Activated T-cell treated with anti-CD3 and anti-CD28 coated beads, Interleukin-2, amount 50 U/mL, for 72 hours (primary cell): ENCODE measurements around the gene ARL3. TPM values are rescaled to one million over a fixed set of nuclear protein-coding genes. Genes with fewer than 3 reads are reported as not detected.
A peak's percentile ranks its signal among the peaks of the same experiment; 100 is the strongest.

ENCODE experiments used
- ATAC-seq, 2 donors: fragments of 150-1000 bp; cut with Tn5 transposase; replicated peaks in 1 of 2; 2 replicates each; pipeline ENCODE4 v1.10.0; 2021; ENCODE audit warnings: moderate library complexity in 2 of 2, mild to moderate bottlenecking in 1 of 2
- DNase-seq, 2 donors: peaks; one replicate each; pipeline ENCODE4 v3.0.0; 2021 to 2022; ENCODE audit warnings: mixed read lengths in 1 of 2
- H3K27ac Mint-ChIP-seq: one replicate; pipeline ENCODE4 v1.8.0; 2022; ENCODE audit warnings: mild to moderate bottlenecking, moderate library complexity, mixed read lengths
- H3K27me3 Mint-ChIP-seq: one replicate; pipeline ENCODE4 v1.8.0; 2022; ENCODE audit warnings: low read depth, mixed read lengths
- H3K36me3 Mint-ChIP-seq, 2 donors: one replicate each; pipeline ENCODE4 v1.8.0; 2022; ENCODE audit warnings: mixed read lengths in 2 of 2, mild to moderate bottlenecking in 1 of 2; ENCODE audit not compliant: insufficient read depth in 2 of 2
- H3K4me1 Mint-ChIP-seq: one replicate; pipeline ENCODE4 v1.8.0; 2022; ENCODE audit warnings: low read depth, mixed read lengths
- H3K4me3 Mint-ChIP-seq, 2 donors: one replicate each; pipeline ENCODE4 v1.8.0; 2022; ENCODE audit warnings: mild to moderate bottlenecking in 2 of 2, mixed read lengths in 2 of 2, moderate library complexity in 2 of 2
- H3K9me3 Mint-ChIP-seq, 2 donors: one replicate each; pipeline ENCODE4 v1.8.0; 2022; ENCODE audit warnings: mixed read lengths in 2 of 2
- total RNA-seq, 2 donors: library from RNA; stranded (reverse); gene quantifications; one replicate each; pipeline ENCODE4 v1.2.3, GENCODE V29; 2022

ARL3 gene
- total RNA-seq, 2 donors from 2014 or later = 8.0 to 8.7 TPM

- DNase-seq (no peak), ATAC-seq (no peak)
- Mint-ChIP-seq H3K27me3 (no peaks in the 10 kb centered on the region), H3K27ac (peak overlapping the region; percentile 22), H3K4me1 (peaks cover 76% of the 10 kb centered on the region), H3K36me3 (peaks cover 9 to 13% of the 10 kb centered on the region in 2 donors), H3K4me3 (peak overlapping the region; percentile 83 to 89), H3K9me3 (no peaks in the 10 kb centered on the region)
These were observed 65.8 kb downstream of the ARL3 start for GRCh38 chr10:102648269-102648888.

GRCh38 chr10:102647443-102648268 is 66.5 kb downstream of the ARL3 start:
- H3K4me3 Mint-ChIP-seq = peak overlapping the region; percentile 83 to 89
- no peaks in the 10 kb centered on the region for H3K27me3 Mint-ChIP-seq
- peaks cover 69% of the 10 kb centered on the region for H3K4me1 Mint-ChIP-seq
- ATAC-seq (no peak), DNase-seq (no peak)
- no peaks in the 10 kb centered on the region for H3K9me3 Mint-ChIP-seq
- H3K27ac Mint-ChIP-seq = peak overlapping the region; percentile 30
- H3K36me3 Mint-ChIP-seq = peaks cover 9 to 11% of the 10 kb centered on the region in 2 donors

GRCh38 chr10:102646610-102647442 is 67.4 kb downstream of the ARL3 start:
- peaks cover 9% of the 10 kb centered on the region in 2 donors for H3K36me3 Mint-ChIP-seq

DNA sequence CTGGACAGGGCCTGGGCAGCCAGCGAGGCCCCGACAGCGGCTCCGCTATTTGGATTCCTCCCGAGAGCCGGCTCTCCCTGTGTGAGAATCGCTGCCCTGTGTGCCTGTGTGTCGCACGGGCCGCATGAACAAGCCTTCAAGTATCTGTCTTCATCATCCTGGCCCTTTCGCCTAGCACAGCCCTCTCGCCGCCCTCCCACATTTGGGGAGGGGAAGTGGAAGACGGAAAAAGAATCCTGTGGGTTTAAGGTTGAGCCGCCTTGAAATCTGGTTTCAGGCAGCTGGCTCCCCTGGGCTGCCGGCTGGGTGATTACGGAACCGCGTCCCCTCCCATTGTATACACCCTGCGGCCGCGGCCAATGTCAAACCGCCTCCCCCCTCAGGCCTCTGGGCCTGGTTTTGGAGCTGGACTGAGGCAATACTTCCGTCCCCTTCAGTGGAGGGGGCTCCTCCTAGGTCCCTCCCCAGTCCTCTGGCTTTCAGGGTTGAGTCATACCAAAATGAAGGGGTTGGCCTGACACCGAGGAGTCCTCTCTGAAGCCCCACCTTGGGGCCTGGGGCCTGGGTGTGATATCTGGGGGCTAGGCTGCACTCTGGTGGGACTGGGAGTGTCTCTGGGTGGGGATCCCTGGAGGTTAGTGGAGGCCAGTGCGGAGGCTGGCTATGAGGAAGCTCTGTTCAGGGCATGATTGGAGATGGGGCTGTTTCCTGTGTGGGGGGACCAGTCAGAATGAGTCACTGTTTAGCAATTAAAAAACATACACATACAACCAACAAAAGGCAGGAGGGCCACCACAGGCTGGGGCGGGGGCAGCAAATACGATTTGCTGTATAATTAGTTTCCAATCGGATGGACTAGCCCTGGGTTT is 68.2 kb downstream of the ARL3 start:
- peak; percentile 61 to 62 for ATAC-seq
- H3K9me3 Mint-ChIP-seq = no peaks in the 10 kb centered on the region
- H3K27ac Mint-ChIP-seq = peak overlapping the region; percentile 89
- peak overlapping the region; percentile 83 to 89 for H3K4me3 Mint-ChIP-seq
- DNase-seq = peak; percentile 81 to 86
- no peaks in the 10 kb centered on the region for H3K27me3 Mint-ChIP-seq
- peaks cover 59% of the 10 kb centered on the region for H3K4me1 Mint-ChIP-seq
- peaks cover 9% of the 10 kb centered on the region in 2 donors for H3K36me3 Mint-ChIP-seq

More at GRCh38 chr10:102646610-102647442, 67.4 kb downstream of the ARL3 start:
- no peaks in the 10 kb centered on the region for H3K9me3 Mint-ChIP-seq
- peak overlapping the region; percentile 89 for H3K27ac Mint-ChIP-seq
- peak; percentile 57 to 66 for DNase-seq
- no peaks in the 10 kb centered on the region for H3K27me3 Mint-ChIP-seq
- peak overlapping the region; percentile 83 to 89 for H3K4me3 Mint-ChIP-seq
- no peak for ATAC-seq
- peaks cover 62% of the 10 kb centered on the region for H3K4me1 Mint-ChIP-seq

DNA sequence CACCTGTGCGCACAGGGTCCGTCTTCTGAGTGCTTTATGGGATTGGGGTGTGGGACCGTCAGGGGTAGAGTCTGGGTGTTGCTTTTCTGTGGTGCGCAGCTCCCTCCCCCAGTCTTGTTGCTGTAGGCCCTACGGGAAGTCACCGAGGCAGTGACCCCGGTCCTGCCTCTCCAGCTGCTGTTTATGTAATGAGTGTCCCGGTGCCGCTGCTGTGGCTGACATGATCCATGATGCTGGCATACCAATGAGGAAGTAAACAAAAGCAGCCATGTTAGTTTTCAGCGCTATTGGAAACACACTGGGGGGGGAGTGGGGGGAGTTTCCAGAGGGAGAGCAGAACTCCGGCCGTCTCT is 68.8 kb downstream of the ARL3 start:
- H3K27me3 Mint-ChIP-seq = no peaks in the 10 kb centered on the region
- H3K36me3 Mint-ChIP-seq = peaks cover 9% of the 10 kb centered on the region in 2 donors
- H3K9me3 Mint-ChIP-seq = no peaks in the 10 kb centered on the region
- peak overlapping the region; percentile 89 for H3K27ac Mint-ChIP-seq
- peaks cover 53% of the 10 kb centered on the region for H3K4me1 Mint-ChIP-seq
- peak overlapping the region; percentile 83 to 89 for H3K4me3 Mint-ChIP-seq
- ATAC-seq (no peak), DNase-seq (peak; percentile 35 to 47)

GRCh38 chr10:102644646-102645387 is 69.4 kb downstream of the ARL3 start:
- Mint-ChIP-seq H3K27me3 (no peaks in the 10 kb centered on the region), H3K4me3 (peak overlapping the region; percentile 83 to 89), H3K27ac (peak overlapping the region; percentile 89), H3K36me3 (peaks cover 9% of the 10 kb centered on the region in 2 donors), H3K9me3 (no peaks in the 10 kb centered on the region), H3K4me1 (peaks cover 49% of the 10 kb centered on the region)
- ATAC-seq (peak; percentile 32 to 44), DNase-seq (peak; percentile 89 to 91)

- Mint-ChIP-seq H3K27me3 (no peaks in the 10 kb centered on the region), H3K4me3 (peak within 1 kb of the TSS; percentile 92 to 94), H3K36me3 (peaks cover 9% of the 10 kb centered on the region in 2 donors), H3K27ac (peak within 1 kb of the TSS; percentile 89), H3K4me1 (peaks cover 42% of the 10 kb centered on the region), H3K9me3 (no peaks in the 10 kb centered on the region)
- ATAC-seq = no peak
- peak; percentile 70 to 78 for DNase-seq
These were observed 70.0 kb downstream of the ARL3 start, which contains the start of gene TRIM8 for GRCh38 chr10:102644066-102644645. Gene TRIM8 (plus strand): TSS chr10:102644479. CDS start chr10:102644618, 139 bp downstream.

DNA sequence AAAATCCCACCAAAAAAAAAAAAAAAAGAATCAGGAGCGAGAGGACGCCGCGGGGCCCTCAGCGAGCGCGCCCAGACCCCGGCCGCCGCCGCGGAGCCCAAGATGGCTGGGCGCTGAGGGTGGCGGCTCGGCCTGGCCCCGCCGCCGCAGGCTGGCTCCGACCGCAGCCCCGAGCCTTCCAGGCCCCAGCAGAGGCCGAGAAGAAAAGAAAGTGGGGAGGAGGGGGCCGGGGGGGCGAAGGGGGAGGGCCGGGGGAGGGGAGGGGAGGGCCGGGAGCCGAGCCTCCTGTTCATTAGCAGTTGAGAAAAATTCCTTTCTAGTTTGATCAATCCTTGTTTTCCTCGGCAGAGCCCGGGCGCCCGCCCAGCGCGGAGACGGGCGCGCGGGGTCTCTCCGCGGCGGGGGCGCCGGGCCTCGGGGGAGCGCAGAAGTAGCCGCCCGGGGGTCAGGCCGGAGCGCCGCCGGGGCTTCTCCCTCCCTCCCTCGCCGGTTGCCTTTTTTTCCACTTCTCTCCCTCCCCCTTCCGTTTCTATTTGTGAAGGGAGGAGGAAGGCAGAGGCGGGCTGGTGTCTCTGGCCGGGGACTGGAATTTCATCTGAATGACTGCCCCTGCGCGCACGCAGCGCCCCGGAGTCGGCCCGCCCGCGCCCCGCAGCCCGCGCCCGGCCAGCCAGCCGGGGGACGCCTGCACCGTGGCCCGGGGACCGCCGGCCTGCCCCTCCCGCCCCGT is 70.7 kb downstream of the ARL3 start:
- DNase-seq (peak; percentile 58 to 60), ATAC-seq (no peak)
- Mint-ChIP-seq H3K4me1 (peaks cover 36% of the 10 kb centered on the region), H3K36me3 (peaks cover 9% of the 10 kb centered on the region in 2 donors), H3K4me3 (peak overlapping the region; percentile 92 to 94), H3K27me3 (no peaks in the 10 kb centered on the region), H3K9me3 (no peaks in the 10 kb centered on the region), H3K27ac (peak overlapping the region; percentile 88)

- H3K27me3 Mint-ChIP-seq = no peaks in the 10 kb centered on the region
- peaks cover 9% of the 10 kb centered on the region in 2 donors for H3K36me3 Mint-ChIP-seq
- no peak for ATAC-seq
- peaks cover 29% of the 10 kb centered on the region for H3K4me1 Mint-ChIP-seq
- H3K4me3 Mint-ChIP-seq = peak overlapping the region; percentile 92 to 94
- DNase-seq = peak; percentile 31 to 50
- H3K9me3 Mint-ChIP-seq = no peaks in the 10 kb centered on the region
- H3K27ac Mint-ChIP-seq = peak overlapping the region; percentile 90
These were observed 71.4 kb downstream of the ARL3 start for GRCh38 chr10:102642736-102643335.

- DNase-seq (peak; percentile 97 to 98), ATAC-seq (peak; percentile 68 to 70)
- H3K27ac Mint-ChIP-seq = peak overlapping the region; percentile 94
- peaks cover 22% of the 10 kb centered on the region for H3K4me1 Mint-ChIP-seq
- H3K36me3 Mint-ChIP-seq = peaks cover 9% of the 10 kb centered on the region in 2 donors
- no peaks in the 10 kb centered on the region for H3K9me3 Mint-ChIP-seq
- no peaks in the 10 kb centered on the region for H3K27me3 Mint-ChIP-seq
- H3K4me3 Mint-ChIP-seq = peak overlapping the region; percentile 94 to 97
These were observed 72.1 kb downstream of the ARL3 start for GRCh38 chr10:102641880-102642735.
